ENCODE measurements around the gene GATA1. TPM values are rescaled to one million over a fixed set of nuclear protein-coding genes. Genes with fewer than 3 reads are reported as not detected.

The GATA1 gene
- polyA plus RNA-seq, 2 of the 4 experiments (the other 2 are of a cell fraction): not detected

DNA sequence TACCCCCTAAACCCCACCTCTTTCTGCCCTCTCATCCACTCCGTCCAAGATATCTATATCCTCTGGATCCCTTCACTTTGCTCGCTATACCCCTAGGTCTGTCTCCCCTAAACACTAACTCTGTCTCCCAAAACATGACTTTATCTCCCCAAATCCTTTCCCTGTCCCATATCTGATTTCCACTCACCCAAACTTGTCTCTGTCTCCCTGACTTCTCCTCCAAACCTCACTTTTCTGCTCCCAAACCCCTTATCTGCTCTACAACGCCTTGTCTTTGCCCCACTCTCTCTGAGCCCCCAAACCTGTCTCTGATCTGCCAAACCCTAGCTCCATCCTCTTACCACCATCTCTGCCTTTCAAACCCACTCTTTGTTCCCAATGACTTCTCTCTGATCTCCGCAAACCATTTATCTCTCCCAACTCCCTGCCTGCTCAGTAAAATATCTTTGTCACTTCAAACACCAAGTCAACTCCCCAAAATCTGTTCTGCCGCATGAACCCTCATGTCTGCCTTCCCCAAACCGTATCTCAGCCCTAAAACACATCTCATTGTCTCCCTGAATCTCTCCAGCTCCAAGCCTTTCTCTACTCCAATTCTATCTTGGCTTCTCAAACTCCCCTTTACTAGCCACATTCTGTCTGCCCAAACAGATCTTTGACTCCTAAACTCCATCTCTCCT is 575 bp downstream of the GATA1 start:
- Histone ChIP-seq H3K27ac (no peak overlapping the region), H3K4me1 (no peaks in the 10 kb centered on the region), H3K4me3 (no peak overlapping the region), H3K9me3 (no peaks in the 10 kb centered on the region), H3K4me2 (no peak overlapping the region)
- TF ChIP-seq, protein P1, sequence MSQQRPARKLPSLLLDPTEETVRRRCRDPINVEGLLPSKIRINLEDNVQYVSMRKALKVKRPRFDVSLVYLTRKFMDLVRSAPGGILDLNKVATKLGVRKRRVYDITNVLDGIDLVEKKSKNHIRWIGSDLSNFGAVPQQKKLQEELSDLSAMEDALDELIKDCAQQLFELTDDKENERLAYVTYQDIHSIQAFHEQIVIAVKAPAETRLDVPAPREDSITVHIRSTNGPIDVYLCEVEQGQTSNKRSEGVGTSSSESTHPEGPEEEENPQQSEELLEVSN (IDR thresholded peaks at IDR 0.05; ENCODE audit: borderline replicate concordance, low read depth): no peak
- TF ChIP-seq ZSCAN20 (CRISPR knock-in tag; IDR thresholded peaks at IDR 0.05): no peak
- TF ChIP-seq, protein P2, sequence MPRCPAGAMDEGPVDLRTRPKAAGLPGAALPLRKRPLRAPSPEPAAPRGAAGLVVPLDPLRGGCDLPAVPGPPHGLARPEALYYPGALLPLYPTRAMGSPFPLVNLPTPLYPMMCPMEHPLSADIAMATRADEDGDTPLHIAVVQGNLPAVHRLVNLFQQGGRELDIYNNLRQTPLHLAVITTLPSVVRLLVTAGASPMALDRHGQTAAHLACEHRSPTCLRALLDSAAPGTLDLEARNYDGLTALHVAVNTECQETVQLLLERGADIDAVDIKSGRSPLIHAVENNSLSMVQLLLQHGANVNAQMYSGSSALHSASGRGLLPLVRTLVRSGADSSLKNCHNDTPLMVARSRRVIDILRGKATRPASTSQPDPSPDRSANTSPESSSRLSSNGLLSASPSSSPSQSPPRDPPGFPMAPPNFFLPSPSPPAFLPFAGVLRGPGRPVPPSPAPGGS (IDR thresholded peaks at IDR 0.05): no peak
- WGBS (ENCODE audit: missing lambda C conversion rate): 30% methylated on average over 6 of the region's 6 CpGs
- ChIA-PET CTCF (no interaction called here), POLR2A (no interaction called here)
- no peak for ATAC-seq
- no peak for FAIRE-seq
- DNase-seq (ENCODE audit: low read depth in 1 of 2, low spot score in 1 of 2): no peak

DNA sequence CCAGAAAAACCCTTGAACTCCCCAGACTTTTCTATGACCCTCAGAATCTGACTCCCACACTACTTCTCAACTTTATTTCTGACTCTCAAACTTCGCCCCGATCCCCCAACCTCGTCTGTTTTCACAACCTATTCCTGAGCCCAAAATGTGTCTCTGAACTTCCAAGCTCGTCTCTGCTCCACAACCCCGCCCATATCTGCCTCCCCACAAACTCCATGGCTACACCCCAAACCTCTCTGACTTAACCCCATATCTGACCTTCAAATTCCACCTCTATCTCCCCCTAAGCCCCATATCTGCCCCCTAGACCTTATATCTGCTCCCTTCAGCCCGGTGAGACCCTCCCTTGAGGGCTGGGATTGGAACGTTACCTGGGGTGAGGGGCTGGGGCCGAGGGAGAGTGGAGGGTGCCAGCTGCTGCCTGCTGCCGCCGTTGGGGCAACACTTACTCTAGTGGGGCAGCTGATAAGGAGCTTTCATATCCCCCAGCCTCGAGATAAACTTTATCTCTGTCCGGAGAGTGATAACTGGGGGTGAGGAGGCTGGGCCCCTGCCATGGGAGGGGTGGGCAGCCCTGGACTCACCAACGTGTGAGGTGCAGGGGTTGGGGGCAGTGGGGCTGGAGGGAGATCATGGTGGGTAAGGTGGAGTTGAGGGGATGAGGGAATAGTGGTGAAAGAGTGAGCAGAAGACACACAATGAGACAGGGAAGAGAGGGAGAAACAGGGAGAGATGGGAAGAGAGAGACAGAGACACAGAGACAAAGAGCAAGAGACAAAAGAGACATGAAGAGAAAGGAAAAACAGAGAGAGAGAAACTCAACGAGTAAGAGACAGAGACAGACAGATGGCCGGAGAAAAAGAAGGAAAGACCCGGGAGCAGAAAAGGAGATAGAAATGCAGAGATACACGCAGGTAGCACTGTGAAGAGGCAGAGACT is 1.4 kb downstream of the GATA1 start:
- Histone ChIP-seq H3K4me3 (no peak overlapping the region), H3K4me1 (no peaks in the 10 kb centered on the region), H3K4me2 (no peak overlapping the region), H3K27ac (no peak overlapping the region), H3K9me3 (no peaks in the 10 kb centered on the region)
- TF ChIP-seq EP300 (IDR thresholded peaks at IDR 0.05) (no peak), ZC3H11A (IDR thresholded peaks at IDR 0.05) (no peak), SMC3 (IDR thresholded peaks at IDR 0.05) (no peak), CBX2 (IDR thresholded peaks at IDR 0.05; ENCODE audit: borderline replicate concordance, low read depth) (no peak), MAFK (IDR thresholded peaks at IDR 0.05; ENCODE audit: partially characterized antibody) (no peak)
- TF ChIP-seq, protein P3, sequence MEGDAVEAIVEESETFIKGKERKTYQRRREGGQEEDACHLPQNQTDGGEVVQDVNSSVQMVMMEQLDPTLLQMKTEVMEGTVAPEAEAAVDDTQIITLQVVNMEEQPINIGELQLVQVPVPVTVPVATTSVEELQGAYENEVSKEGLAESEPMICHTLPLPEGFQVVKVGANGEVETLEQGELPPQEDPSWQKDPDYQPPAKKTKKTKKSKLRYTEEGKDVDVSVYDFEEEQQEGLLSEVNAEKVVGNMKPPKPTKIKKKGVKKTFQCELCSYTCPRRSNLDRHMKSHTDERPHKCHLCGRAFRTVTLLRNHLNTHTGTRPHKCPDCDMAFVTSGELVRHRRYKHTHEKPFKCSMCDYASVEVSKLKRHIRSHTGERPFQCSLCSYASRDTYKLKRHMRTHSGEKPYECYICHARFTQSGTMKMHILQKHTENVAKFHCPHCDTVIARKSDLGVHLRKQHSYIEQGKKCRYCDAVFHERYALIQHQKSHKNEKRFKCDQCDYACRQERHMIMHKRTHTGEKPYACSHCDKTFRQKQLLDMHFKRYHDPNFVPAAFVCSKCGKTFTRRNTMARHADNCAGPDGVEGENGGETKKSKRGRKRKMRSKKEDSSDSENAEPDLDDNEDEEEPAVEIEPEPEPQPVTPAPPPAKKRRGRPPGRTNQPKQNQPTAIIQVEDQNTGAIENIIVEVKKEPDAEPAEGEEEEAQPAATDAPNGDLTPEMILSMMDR (IDR thresholded peaks at IDR 0.05): no peak
- DNase-seq (ENCODE audit: low read depth in 1 of 2, low spot score in 1 of 2): no peak
- FAIRE-seq: no peak
- ChIA-PET CTCF (no interaction called here), POLR2A (no interaction called here)
- 42% methylated on average over 9 of the region's 17 CpGs for WGBS (ENCODE audit: missing lambda C conversion rate)
- no peak for ATAC-seq

DNA sequence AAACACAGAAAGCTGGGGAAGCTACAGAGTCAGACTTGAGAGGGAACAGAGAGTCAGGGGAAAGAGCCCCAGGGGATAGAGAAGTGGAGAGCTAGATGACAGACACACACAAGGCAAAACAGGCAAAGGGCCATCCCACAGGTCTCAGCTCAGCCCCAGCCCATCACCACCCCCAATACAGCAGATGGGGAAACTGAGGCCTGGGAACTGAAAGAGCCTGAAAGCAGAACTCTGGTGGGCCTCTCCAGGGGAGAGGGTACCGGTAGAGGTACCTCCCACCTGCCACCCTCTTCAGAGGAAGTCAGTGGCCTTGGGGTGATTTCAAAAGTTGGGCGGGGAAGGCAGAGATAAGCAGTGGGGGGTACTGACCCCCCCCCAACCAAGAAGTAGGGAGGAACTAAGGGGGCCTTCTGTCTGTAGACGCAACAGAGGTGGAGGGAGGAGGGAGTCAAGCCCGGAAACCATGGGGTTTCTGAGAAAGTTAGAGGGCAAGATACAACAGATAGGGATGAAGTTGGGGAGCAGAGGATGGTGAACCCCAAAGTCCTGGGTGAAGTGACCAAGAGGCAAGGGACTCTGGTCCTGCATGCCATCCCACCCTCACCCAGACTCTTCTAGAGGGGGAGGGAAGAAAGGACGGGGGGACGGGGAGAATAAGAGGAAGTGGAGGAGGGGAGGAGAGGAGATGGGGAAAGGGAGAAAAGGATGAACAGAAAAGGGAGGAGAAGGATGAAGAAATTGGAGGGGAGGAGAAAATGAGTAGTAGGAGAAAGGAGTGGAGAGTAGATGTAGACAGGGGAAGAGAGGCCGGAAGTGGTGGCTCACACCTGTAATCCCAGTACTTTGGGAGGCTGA is 3.2 kb downstream of the GATA1 start:
- ATAC-seq (no peak), FAIRE-seq (no peak), DNase-seq (ENCODE audit: low read depth in 1 of 2, low spot score in 1 of 2) (no peak)
- H3K9me3 ChIP-seq: no peaks in the 10 kb centered on the region
- ChIA-PET POLR2A (no interaction called here), CTCF (interaction anchor here (0.6 kb wide), 1 partner anchor 971 kb away, joined by 3 read pairs; no protein-coding TSS in a partner anchor)
- no peak overlapping the region for H3K27ac ChIP-seq
- H3K4me1 ChIP-seq: no peaks in the 10 kb centered on the region; the same call in 2 of the 3 replicates
- TF ChIP-seq EP300 (IDR thresholded peaks at IDR 0.05): no peak
- H3K4me2 ChIP-seq: no peak overlapping the region
- no peak overlapping the region for H3K4me3 ChIP-seq
- 47% methylated on average over 4 of the region's 7 CpGs for WGBS (ENCODE audit: missing lambda C conversion rate)

DNA sequence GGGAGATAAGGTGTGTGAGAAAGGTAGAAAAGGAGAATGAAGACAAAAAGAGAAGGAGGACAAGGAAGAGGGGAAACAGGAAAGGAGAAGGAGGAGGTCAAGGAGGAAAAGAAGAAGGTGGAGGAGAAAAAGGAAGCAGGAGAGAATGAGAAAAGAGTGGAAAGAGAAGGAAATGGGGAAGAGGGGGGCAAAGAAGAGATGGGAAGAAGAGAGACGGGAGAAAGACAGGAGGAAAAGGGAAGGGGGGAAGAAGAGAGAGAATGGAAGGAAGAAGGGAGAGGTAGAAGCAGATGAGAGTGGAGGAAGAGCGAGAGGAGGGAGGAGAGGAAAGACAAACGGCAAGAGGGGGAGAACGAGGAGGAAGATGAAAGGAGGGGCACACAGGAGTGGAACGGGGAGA is 4.1 kb downstream of the GATA1 start:
- no peak overlapping the region for H3K27ac ChIP-seq
- ATAC-seq (no peak), DNase-seq (ENCODE audit: low read depth in 1 of 2, low spot score in 1 of 2) (no peak), FAIRE-seq (no peak)
- POLR2A ChIA-PET: no interaction called here
- no peak overlapping the region for H3K4me3 ChIP-seq
- H3K9me3 ChIP-seq: no peaks in the 10 kb centered on the region
- 54% methylated on average over 5 of the region's 5 CpGs for WGBS (ENCODE audit: missing lambda C conversion rate)
- TF ChIP-seq ZNF302 (CRISPR knock-in tag; IDR thresholded peaks at IDR 0.05) (no peak), RFX5 (IDR thresholded peaks at IDR 0.05) (no peak), MAZ (IDR thresholded peaks at IDR 0.05; ENCODE audit: borderline replicate concordance, low read depth, low read length) (no peak), NPAS2 (CRISPR knock-in tag; IDR thresholded peaks at IDR 0.05; ENCODE audit: borderline replicate concordance) (no peak), KDM1A (IDR thresholded peaks at IDR 0.05; ENCODE audit: low read depth) (no peak), CHD2 (IDR thresholded peaks at IDR 0.05; ENCODE audit: low read length, partially characterized antibody) (no peak), HOXB5 (CRISPR knock-in tag; IDR thresholded peaks at IDR 0.05) (no peak)
- TF ChIP-seq, protein P1 (IDR thresholded peaks at IDR 0.05; ENCODE audit: borderline replicate concordance, low read depth): no peak
- no peak overlapping the region for H3K4me2 ChIP-seq
- CTCF ChIA-PET: no interaction called here
- H3K4me1 ChIP-seq: peaks cover 9% of the 10 kb centered on the region
